IMR-90 (cell line): ENCODE results near the gene PCGF3. TPM values are rescaled to one million over a fixed set of nuclear protein-coding genes. Genes with fewer than 3 reads are reported as not detected.

Source experiments
- ATAC-seq: fragments of 200-7000 bp; cut with Tn5 transposase; 2 replicates; pipeline ENCODE4 v1.9.1; 2020; ENCODE audit warnings: low read depth, mild to moderate bottlenecking, moderate library complexity
- BruUV-seq: library from RNA; stranded (reverse); fragments of 400-500 nt; replicated peaks from 2 replicates; lab custom pipeline; 2021; lab: Mats Ljungman, UMichigan
- CTCF ChIA-PET: fragments of 300-600 bp; formaldehyde crosslinking; extraction: SDS; loops from one replicate; lab custom pipeline; 2021; ENCODE audit warnings: antibody characterized with exemption; lab: Yijun Ruan, JAX
- POLR2A ChIA-PET: fragments of 300-600 bp; sonication (Branson Sonifier 250); formaldehyde crosslinking; loops from one replicate; lab custom pipeline; 2022; ENCODE audit warnings: antibody characterized with exemption; ENCODE audit not compliant: unreplicated experiment; lab: Charles Lee
- DNase-seq: peaks from one replicate; pipeline ENCODE4 v3.0.0; 2013
- H2AFZ ChIP-seq: replicated peaks from 2 replicates; pipeline ENCODE3; 2013; ENCODE audit warnings: low read length, mild to moderate bottlenecking; ENCODE audit not compliant: poor library complexity
- H2AK5ac ChIP-seq: 2 replicates; pipeline ENCODE4 v1.6.1; 2013; ENCODE audit warnings: low read depth, low read length, inconsistent platforms
- H2AK9ac ChIP-seq: replicated peaks from 2 replicates; pipeline ENCODE3; 2013; ENCODE audit warnings: mild to moderate bottlenecking, low read depth, low read length, moderate library complexity; ENCODE audit not compliant: poor library complexity
- H2BK120ac ChIP-seq: 2 replicates; pipeline ENCODE4 v1.6.1; 2013; ENCODE audit warnings: low read depth, low read length, inconsistent platforms
- H2BK15ac ChIP-seq: 3 replicates; pipeline ENCODE4 v1.6.1; 2013; ENCODE audit warnings: low read depth, low read length, inconsistent platforms
- H2BK20ac ChIP-seq: 2 replicates; pipeline ENCODE4 v1.6.1; 2013; ENCODE audit warnings: low read depth, mild to moderate bottlenecking, inconsistent platforms, low read length, moderate library complexity
- H2BK5ac ChIP-seq: 2 replicates; pipeline ENCODE4 v1.6.1; 2013; ENCODE audit warnings: mild to moderate bottlenecking, low read depth, low read length, inconsistent platforms; ENCODE audit not compliant: poor library complexity, severe bottlenecking
- H3K14ac ChIP-seq: replicated peaks from 2 replicates; pipeline ENCODE4 v1.6.1; 2013; ENCODE audit warnings: low read depth, low read length, inconsistent platforms
- H3K18ac ChIP-seq: 2 replicates; pipeline ENCODE4 v1.6.1; 2013; ENCODE audit warnings: low read depth, low read length, control low read depth
- H3K23ac ChIP-seq: 2 replicates; pipeline ENCODE4 v1.6.1; 2013; ENCODE audit warnings: low read depth, low read length, inconsistent platforms
- H3K27ac ChIP-seq: 2 replicates; pipeline ENCODE4 v1.5.1; 2013; ENCODE audit warnings: mild to moderate bottlenecking, control low read depth, low read length; ENCODE audit not compliant: insufficient read depth
- H3K27me3 ChIP-seq: 2 replicates; pipeline ENCODE4 v1.6.1; 2013; ENCODE audit warnings: low read length; ENCODE audit not compliant: control insufficient read depth, insufficient read depth
- H3K36me3 ChIP-seq: 2 replicates; pipeline ENCODE4 v1.6.1; 2013; ENCODE audit warnings: low read length, mixed read lengths; ENCODE audit not compliant: control insufficient read depth, insufficient read depth
- H3K4ac ChIP-seq: 2 replicates; pipeline ENCODE4 v1.6.1; 2013; ENCODE audit warnings: low read depth, low read length, inconsistent platforms
- H3K4me1 ChIP-seq: 2 replicates; pipeline ENCODE4 v1.6.1; 2013; ENCODE audit warnings: low read length, mixed read lengths; ENCODE audit not compliant: control insufficient read depth, insufficient read depth
- H3K4me2 ChIP-seq: 2 replicates; pipeline ENCODE4 v1.6.1; 2013; ENCODE audit warnings: low read depth, mild to moderate bottlenecking, control low read depth, low read length, moderate library complexity
- H3K4me3 ChIP-seq: 2 replicates; pipeline ENCODE4 v1.5.1; 2013; ENCODE audit warnings: low read depth, mild to moderate bottlenecking, control low read depth, low read length, moderate library complexity; ENCODE audit not compliant: insufficient read depth
- H3K56ac ChIP-seq: 2 replicates; pipeline ENCODE4 v1.6.1; 2013; ENCODE audit warnings: low read length, inconsistent platforms; ENCODE audit not compliant: insufficient read depth; ENCODE audit errors: extremely low read depth
- H3K79me1 ChIP-seq, 2 experiments: 2 replicates each; pipeline ENCODE4 v1.6.1; 2013; ENCODE audit warnings: low read length in 2 of 2, inconsistent platforms in 1 of 2, low read depth in 1 of 2
- H3K9ac ChIP-seq: 2 replicates; pipeline ENCODE4 v1.6.1; 2013; ENCODE audit warnings: low read depth, low read length, control low read depth
- H3K9me1 ChIP-seq: 2 replicates; pipeline ENCODE4 v1.6.1; 2013; ENCODE audit warnings: low read length, inconsistent platforms; ENCODE audit not compliant: insufficient read depth
- H3K9me3 ChIP-seq: 2 replicates; pipeline ENCODE4 v1.6.1; 2013; ENCODE audit warnings: low read length; ENCODE audit not compliant: control insufficient read depth, insufficient read depth
- H4K20me1 ChIP-seq: 2 replicates; pipeline ENCODE4 v1.6.1; 2013; ENCODE audit warnings: low read length, inconsistent platforms; ENCODE audit not compliant: insufficient read depth
- H4K5ac ChIP-seq: 2 replicates; pipeline ENCODE4 v1.6.1; 2013; ENCODE audit warnings: mild to moderate bottlenecking, low read depth, low read length, control low read depth
- H4K8ac ChIP-seq, 2 experiments: 2 replicates each; pipeline ENCODE4 v1.6.1; 2013; ENCODE audit warnings: low read depth in 2 of 2, low read length in 2 of 2, control low read depth in 1 of 2, inconsistent platforms in 1 of 2
- H4K91ac ChIP-seq: 2 replicates; pipeline ENCODE4 v1.6.1; 2013; ENCODE audit warnings: low read depth, low read length, inconsistent platforms; ENCODE audit not compliant: insufficient read depth
- CTCF ChIP-seq: conservative IDR thresholded peaks from 2 replicates; pipeline ENCODE4 v1.5.1; 2012; ENCODE audit warnings: mild to moderate bottlenecking, low read depth, low read length, improper control_type of control experiment
- MAZ ChIP-seq: IDR thresholded peaks from 2 replicates; pipeline ENCODE4 v1.6.1; 2012; ENCODE audit warnings: low read depth, mild to moderate bottlenecking, low read length, improper control_type of control experiment, moderate library complexity, borderline replicate concordance
- NFE2L2 ChIP-seq: fragments of 150-350 bp; IDR thresholded peaks from 2 replicates; pipeline ENCODE4 v1.6.1; 2016; ENCODE audit warnings: low read depth, mild to moderate bottlenecking, low read length
- POLR2A ChIP-seq: IDR thresholded peaks from 2 replicates; pipeline ENCODE4 v1.6.1; 2012; ENCODE audit warnings: mild to moderate bottlenecking, low read depth, low read length
- SMC3 ChIP-seq: fragments of 150-350 bp; IDR thresholded peaks from 2 replicates; pipeline ENCODE4 v1.6.1; 2016; ENCODE audit warnings: low read depth, mild to moderate bottlenecking, antibody characterized with exemption, low read length, moderate library complexity
- USF2 ChIP-seq: fragments of 150-350 bp; IDR thresholded peaks from 2 replicates; pipeline ENCODE4 v1.6.1; 2017; ENCODE audit warnings: mild to moderate bottlenecking, antibody characterized with exemption, low read length, low read depth
- WGBS, 2 experiments: methylation state at CpG; one replicate each; pipeline versions ENCODE4 v1.1.5 to v1.1.7; 2013; ENCODE audit warnings: missing lambda C conversion rate in 2 of 2; ENCODE audit not compliant: insufficient read length in 1 of 2; ENCODE audit errors: extremely low coverage in 2 of 2; 5-methylcytosine and 5-hydroxymethylcytosine counted together
- dilution Hi-C: fragments of 300-500 bp; cut with HindIII; formaldehyde crosslinking; loops from one replicate; pipeline ENCODE4 v1.14.3; 2018; ENCODE audit warnings: low sequenced_read_pairs; ENCODE audit not compliant: unreplicated experiment
- in situ Hi-C: fragments of 300-500 bp; cut with MboI; formaldehyde crosslinking; loops from 3 replicates; pipeline ENCODE4 v1.14.3; 2019; ENCODE audit warnings: low sequenced_read_pairs, inconsistent platforms, mixed read lengths
- intact Hi-C: fragments of 100-400 bp; cut with micrococcal nuclease; formaldehyde crosslinking; loops from 2 replicates; pipeline ENCODE4 v1.10.0; 2022
- polyA plus RNA-seq, 3 experiments: library from polyadenylated mRNA; depleted of rRNA; stranded (reverse); fragments of >200 nt; gene quantifications; 2 replicates each; pipeline ENCODE4 v1.2.3, GENCODE V29; 2012; ENCODE audit warnings: low replicate concordance in 1 of 3
- total RNA-seq: library from RNA; depleted of rRNA; stranded (reverse); fragments of >200 nt; gene quantifications from 2 replicates; pipeline ENCODE4 v1.2.3, GENCODE V29; 2012

Gene PCGF3
- total and polyA plus RNA-seq, 2 of the 4 experiments (the other 2 are of a cell fraction) = 40.0 to 55.3 TPM

- H3K27me3 ChIP-seq = peaks cover 2% of the 10 kb centered on the region; the same call in 1 of the 2 replicates
Observed at GRCh38 chr4:685679-686412, 19.8 kb upstream of the PCGF3 start.

More at GRCh38 chr4:685679-686412, 19.8 kb upstream of the PCGF3 start:
- H2BK5ac ChIP-seq = no peak overlapping the region
- H3K4ac ChIP-seq = no peak overlapping the region
- ChIA-PET CTCF (no interaction called here), POLR2A (no interaction called here)
- no TSS peak for BruUV-seq
- no peaks in the 10 kb centered on the region for H3K9me3 ChIP-seq
- no peak overlapping the region for H4K5ac ChIP-seq
- no peak overlapping the region for H4K8ac ChIP-seq
- peaks cover 0 to 4% of the 10 kb centered on the region in 2 experiments; a peak in 1 of 4 replicates for H3K79me1 ChIP-seq
- TF ChIP-seq CTCF (no peak), POLR2A (no peak), MAZ (no peak), USF2 (no peak), SMC3 (no peak), NFE2L2 (no peak)
- no peak for ATAC-seq
- 89% methylated on average over 23 of the region's 37 CpGs; no CpG with 5 or more reads in 1 of the 2 experiments for WGBS, 2 experiments
- no peak overlapping the region for H3K4me3 ChIP-seq
- H3K56ac ChIP-seq = no peak overlapping the region
- no peaks in the 10 kb centered on the region for H4K20me1 ChIP-seq
- no peak overlapping the region for H2BK20ac ChIP-seq
- in situ Hi-C loops = no loop called here
- H3K4me1 ChIP-seq = peaks cover 13% of the 10 kb centered on the region
- no peak overlapping the region for H2AFZ ChIP-seq
- H3K4me2 ChIP-seq = no peak overlapping the region
- H2BK15ac ChIP-seq = no peak overlapping the region
- DNase-seq = no peak
- no peak overlapping the region for H2BK120ac ChIP-seq
- no peak overlapping the region for H4K91ac ChIP-seq
- no peak overlapping the region for H3K18ac ChIP-seq
- H3K27ac ChIP-seq = no peak overlapping the region
- H3K9me1 ChIP-seq = peaks cover 9% of the 10 kb centered on the region
- H3K9ac ChIP-seq = no peak overlapping the region
- H3K23ac ChIP-seq = no peak overlapping the region
- H3K36me3 ChIP-seq = no peaks in the 10 kb centered on the region
- intact Hi-C loops = no loop called here
- dilution Hi-C loops = no loop called here
- no peak overlapping the region for H2AK5ac ChIP-seq
- H3K14ac ChIP-seq = no peak overlapping the region
- no peak overlapping the region for H2AK9ac ChIP-seq
